GM19193 (cell line): Measurements from ENCODE around the gene OBSCN.

ENCODE experiments used
- POLR2A ChIP-seq: IDR thresholded peaks from 4 replicates; pipeline ENCODE4 v1.6.1; 2011; ENCODE audit not compliant: insufficient read depth, insufficient read length; ENCODE audit errors: extremely low read depth

Gene OBSCN

GRCh38 chr1:228299901-228300300, 92.1 kb downstream of the OBSCN start:
- TF ChIP-seq POLR2A, result no peak

- no peak for TF ChIP-seq POLR2A
These were observed 94.2 kb downstream of the OBSCN start for GRCh38 chr1:228302086-228302485.

- TF ChIP-seq POLR2A, result no peak
These were observed 95.8 kb downstream of the OBSCN start for GRCh38 chr1:228303596-228303995.

- no peak for TF ChIP-seq POLR2A
These were observed 96.4 kb downstream of the OBSCN start for GRCh38 chr1:228304225-228304624.

- no peak for TF ChIP-seq POLR2A
These were observed 97.0 kb downstream of the OBSCN start for GRCh38 chr1:228304766-228305395.

- TF ChIP-seq POLR2A, result no peak
These were observed 97.9 kb downstream of the OBSCN start for GRCh38 chr1:228305721-228306152.

GRCh38 chr1:228306275-228307217, 98.7 kb downstream of the OBSCN start:
- TF ChIP-seq POLR2A, result no peak

GRCh38 chr1:228307218-228308023, 99.6 kb downstream of the OBSCN start:
- TF ChIP-seq POLR2A, result no peak

- TF ChIP-seq POLR2A, result no peak
These were observed 100.3 kb downstream of the OBSCN start for GRCh38 chr1:228308085-228308601.

- TF ChIP-seq POLR2A, result no peak
These were observed 100.9 kb downstream of the OBSCN start for GRCh38 chr1:228308628-228309325.

- TF ChIP-seq POLR2A, result no peak
These were observed 101.7 kb downstream of the OBSCN start for GRCh38 chr1:228309326-228310067.

- no peak for TF ChIP-seq POLR2A
These were observed 102.4 kb downstream of the OBSCN start for GRCh38 chr1:228310162-228310792.

GRCh38 chr1:228311091-228311490, 103.2 kb downstream of the OBSCN start:
- no peak for TF ChIP-seq POLR2A
